Myocyte (in vitro differentiated cells): ENCODE measurements around the gene CD24. TPM values are rescaled to one million over a fixed set of nuclear protein-coding genes. Genes with fewer than 3 reads are reported as not detected.
"Not testable (repeated sequence)": the region's sequence is repeated elsewhere in the genome, so short reads cannot be mapped to it uniquely, and the experiment has no call there.

Source experiments
- DNase-seq: peaks from one replicate; pipeline ENCODE4 v3.0.0-alpha.2; 2012; ENCODE audit warnings: low read depth
- total RNA-seq: library from RNA; depleted of rRNA; stranded (reverse); fragments of >200 nt; gene quantifications from 2 replicates; pipeline ENCODE4 v1.2.3, GENCODE V29; 2014

The CD24 gene
- total RNA-seq, 1 donor from 2014 or later = 337 TPM

DNA sequence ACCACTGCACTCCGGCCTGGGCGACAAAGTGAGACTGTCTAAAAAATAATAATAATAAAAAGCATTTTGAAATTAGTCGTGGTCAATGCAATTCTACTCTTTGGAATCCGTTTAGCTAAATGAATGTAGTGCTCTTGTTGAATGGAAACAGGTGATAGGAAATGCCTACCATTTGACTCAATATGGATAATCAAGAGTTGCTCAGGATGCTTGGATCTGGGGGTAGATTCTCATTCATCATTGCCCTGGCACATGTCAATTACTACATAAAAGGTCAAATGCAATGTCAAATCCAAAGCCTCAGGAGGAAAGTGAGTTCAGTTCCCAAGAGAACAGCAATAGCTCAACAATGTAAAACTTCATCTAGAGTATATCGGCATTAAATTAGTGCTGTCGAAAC is 3.8 kb downstream of the CD24 start:
- not testable (repeated sequence) for DNase-seq

DNA sequence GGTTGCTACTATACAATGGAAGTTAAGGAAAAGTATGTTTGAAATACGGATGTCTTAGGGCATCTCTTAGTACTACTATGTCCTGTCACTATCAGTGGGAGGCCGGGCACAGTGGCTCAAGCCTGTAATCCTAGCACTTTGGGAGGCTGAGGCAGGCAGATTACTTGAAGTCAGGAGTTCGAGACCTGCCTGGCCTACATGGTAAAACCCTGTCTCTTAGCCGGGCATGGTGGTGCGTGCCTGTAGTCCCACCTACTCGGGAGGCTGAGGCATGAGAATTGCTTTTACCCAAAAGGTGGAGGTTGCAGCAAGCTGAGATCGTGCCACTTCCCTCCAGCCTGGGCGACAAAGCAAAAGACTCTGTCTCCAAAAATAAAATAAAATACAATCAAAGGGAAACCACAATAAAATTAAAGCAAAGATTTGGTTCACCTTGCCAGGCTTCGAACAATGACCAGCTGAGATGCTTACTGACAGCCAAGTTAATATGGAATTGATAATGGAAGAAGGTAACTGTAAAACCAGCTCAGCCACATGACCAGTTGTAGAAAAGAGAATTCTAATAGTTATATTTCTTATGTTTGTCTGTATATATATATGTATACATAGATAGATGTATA is 6.5 kb downstream of the CD24 start:
- DNase-seq = no peak

GRCh38 chr6:106966671-106967640 is 7.6 kb downstream of the CD24 start:
- DNase-seq = no peak

DNA sequence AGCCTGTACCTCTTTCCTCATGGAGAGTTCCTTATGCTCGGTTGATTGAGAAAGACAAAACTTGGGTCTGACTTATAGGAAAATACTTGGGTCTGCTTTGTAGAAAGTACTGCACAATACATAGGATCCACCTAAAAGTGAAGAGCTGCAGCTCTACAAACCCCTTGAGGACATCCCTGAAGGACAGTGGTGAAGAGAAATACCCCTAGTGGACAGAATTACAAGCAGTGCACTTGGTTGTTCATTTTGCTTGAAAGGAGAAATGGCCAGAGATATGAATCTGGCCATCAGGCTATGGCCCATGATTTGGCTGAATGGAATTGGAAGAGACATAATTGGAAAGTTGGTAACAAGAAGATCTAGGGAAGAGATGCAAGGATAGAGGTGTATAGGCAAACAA is 8.3 kb downstream of the CD24 start:
- no peak for DNase-seq

DNA sequence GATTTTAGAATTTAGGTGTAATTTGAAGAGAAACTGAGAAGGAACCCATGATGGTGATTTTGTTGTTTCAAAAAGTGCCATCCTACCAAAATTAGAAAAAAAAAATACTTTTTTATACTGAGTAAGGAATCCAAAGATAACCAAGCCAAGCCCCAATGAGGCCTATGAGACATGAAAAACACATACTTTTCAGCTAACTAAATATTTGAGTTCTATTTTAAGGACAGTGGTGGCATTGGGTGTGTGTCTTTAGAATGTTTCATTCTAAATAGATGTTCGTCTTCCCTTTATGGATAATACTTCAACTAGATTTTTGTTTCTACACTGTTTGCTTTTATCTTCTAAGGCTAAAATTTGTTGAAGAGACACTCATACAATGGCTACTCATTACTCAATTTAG is 9.6 kb downstream of the CD24 start:
- DNase-seq = no peak

- no peak for DNase-seq
These were observed 10.4 kb downstream of the CD24 start for GRCh38 chr6:106964099-106964498.

DNA sequence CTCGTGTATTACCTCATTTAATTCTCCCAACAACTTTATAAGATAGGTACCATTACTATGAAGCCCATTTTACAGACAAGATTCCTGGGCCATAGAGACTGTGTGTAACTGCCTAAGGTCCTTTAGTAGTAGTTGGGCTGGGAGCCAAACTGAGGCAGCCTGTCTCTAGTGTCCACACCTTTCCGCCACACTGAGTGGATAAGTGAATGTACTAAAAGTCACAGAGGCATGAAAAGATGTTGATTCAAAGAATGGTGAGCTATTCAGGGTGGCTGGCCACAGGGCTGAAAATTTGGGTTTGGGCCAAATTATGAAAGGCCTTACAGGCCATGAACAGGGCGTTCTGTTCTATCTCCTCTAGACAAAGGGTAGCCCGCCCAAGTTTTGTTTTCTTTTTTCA is 11.0 kb downstream of the CD24 start:
- DNase-seq = no peak

GRCh38 chr6:106961801-106962200 is 12.7 kb downstream of the CD24 start:
- DNase-seq = no peak

GRCh38 chr6:106961136-106961535 is 13.4 kb downstream of the CD24 start:
- no peak for DNase-seq

- no peak for DNase-seq
These were observed 14.5 kb downstream of the CD24 start for GRCh38 chr6:106959985-106960384.

DNA sequence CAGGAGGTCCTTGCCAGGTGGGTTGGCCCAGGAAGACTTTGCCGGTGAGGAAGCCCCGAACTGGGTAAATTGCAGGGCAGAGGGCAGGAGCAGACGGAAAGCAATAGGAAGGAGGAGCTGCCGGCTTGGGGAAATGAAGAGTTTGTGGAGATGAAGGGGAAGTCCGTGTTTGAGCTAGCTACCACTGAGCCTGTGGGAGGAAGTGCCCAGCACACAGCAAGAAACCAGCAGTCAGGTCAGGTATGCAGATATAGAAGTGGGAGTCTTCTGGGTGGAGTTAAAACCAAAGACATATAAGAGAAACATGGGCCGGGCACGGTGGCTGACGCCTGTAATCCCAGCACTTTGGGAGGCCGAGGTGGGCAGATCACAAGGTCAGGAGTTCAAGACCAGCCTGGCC is 34.7 kb downstream of the CD24 start:
- no peak for DNase-seq

DNA sequence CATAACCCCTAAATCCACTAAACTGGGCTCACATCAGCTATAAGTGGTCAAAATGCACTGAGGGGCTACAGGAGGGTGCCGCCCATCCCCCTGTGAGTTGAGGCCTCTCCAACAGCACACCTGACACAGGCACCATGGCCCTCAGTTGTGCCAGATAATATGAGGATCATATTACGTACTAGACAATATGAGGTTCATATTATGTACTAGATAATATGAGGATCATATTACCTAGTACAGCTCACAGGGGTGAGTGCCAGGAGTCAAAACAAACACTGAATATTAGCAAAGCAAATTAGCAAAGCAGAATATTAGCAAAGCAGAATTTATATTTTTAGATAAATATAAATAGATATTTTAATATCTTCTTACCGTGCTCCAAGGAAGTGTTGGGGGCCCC is 35.3 kb downstream of the CD24 start:
- DNase-seq = no peak

DNA sequence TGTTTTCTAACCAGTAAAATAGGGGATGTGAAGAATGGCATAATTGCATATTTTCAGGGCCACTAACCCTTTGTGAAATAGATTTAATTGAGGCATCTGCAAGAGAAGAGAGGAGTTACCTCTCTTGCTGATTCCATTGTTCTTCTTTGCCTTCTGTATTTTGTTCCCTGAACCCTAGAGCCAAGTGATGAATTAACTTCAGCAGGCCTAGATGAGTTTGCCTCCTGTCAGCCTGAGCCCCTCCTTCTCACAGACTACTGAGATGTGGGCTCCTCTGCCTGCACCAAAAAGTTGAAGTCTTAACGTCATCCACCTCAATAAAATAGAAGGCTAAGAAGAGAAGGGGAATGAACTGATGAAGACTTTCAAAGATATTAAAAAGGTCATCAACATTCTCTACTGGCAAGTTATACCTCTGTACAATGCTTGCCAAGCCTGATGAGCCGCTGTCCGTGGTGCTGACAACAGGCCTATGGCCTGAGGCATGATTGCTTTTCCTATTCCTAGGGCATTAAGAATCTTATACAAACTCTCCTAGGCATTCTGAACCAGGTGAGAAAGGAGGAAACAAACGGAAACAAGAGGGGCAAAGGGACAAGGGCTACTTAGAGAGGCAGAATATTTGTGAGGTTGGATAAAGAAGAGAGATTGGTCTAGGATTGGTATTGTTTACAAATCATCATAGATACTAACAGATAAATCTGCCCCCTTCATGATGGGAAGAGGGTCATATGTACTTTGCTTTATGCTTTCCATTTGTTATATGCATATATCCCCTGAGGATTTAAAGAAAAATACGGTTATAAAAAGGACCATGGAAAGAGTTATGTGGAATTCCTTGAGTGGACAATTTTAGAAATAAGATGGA is 46.8 kb downstream of the CD24 start:
- DNase-seq = peak; percentile 77

DNA sequence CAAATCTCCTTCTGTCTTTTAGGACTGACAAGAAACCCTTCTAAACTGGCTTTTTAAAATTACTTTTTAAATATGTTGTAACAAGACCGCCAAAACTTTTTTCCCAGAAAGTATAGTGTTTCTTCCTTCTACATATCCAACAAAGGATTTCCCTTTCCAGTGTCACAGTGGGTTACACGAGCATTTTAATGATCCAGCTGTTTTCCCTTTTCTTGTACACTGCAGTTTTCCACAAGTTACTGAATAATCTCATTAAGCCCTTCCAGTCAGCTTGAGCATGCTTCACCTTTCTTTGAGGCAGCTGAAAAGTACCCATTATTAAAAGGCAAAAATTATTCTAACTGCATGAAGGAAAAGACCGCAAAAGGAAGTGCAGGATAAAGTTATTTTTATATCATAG is 48.6 kb downstream of the CD24 start:
- DNase-seq = no peak

DNA sequence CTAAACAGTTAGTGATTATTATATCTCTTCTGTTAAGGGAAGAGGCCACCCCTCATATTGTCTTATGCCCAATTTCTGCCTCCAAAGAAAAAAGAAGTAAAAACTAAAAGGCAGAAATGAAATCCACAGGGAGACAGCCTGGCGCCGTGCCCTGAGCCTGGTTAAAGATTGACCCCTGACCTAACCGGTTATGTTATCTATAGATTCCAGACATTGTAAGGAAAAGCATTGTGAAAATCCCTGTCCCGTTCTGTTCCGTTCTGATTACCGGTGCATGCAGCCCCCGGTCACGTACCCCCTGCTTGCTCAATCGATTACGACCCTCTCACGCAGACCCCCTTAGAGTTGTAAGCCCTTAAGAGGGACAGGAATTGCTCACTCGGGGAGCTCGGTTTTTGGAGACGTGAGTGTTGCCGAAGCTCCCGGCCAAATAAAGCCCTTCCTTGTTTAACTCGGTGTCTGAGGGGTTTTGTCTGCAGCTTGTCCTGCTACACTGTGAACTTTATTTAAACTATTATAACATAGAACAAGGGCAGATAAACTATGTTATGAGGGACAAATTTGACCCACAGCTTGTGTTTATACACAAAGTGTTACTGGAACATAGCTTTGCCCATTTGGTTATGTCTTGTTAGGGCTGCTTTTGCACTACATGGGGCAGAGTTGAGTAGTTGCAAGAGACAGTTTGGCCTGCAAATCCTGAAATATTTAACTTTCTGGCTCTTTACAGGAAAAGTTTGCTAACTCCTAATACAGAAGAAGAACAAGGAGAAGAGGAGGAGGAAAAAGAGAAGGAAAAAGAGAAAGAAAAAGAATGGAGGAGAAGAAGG is 49.6 kb downstream of the CD24 start:
- no peak for DNase-seq

GRCh38 chr6:106922626-106923025 is 51.9 kb downstream of the CD24 start:
- DNase-seq = no peak

Other genes with a start within 250 kb of the CD24 start
- 23.8 and 28.1 TPM in 2 replicates for gene MTRES1, start 53.5 kb upstream of the CD24 start, total RNA-seq
- 2.2 and 2.6 TPM in 2 replicates for gene BEND3, start 140.8 kb upstream of the CD24 start, total RNA-seq